Measurements from ENCODE around the gene ASXL3. TPM values are rescaled to one million over a fixed set of nuclear protein-coding genes. Genes with fewer than 3 reads are reported as not detected.

ASXL3 gene
- total and polyA plus RNA-seq, 4 donors, result 0.08 to 16.3 (median 1.8) TPM

GRCh38 chr18:33538418-33539042, 39.5 kb upstream of the ASXL3 start:
- TF ChIP-seq, protein P1, sequence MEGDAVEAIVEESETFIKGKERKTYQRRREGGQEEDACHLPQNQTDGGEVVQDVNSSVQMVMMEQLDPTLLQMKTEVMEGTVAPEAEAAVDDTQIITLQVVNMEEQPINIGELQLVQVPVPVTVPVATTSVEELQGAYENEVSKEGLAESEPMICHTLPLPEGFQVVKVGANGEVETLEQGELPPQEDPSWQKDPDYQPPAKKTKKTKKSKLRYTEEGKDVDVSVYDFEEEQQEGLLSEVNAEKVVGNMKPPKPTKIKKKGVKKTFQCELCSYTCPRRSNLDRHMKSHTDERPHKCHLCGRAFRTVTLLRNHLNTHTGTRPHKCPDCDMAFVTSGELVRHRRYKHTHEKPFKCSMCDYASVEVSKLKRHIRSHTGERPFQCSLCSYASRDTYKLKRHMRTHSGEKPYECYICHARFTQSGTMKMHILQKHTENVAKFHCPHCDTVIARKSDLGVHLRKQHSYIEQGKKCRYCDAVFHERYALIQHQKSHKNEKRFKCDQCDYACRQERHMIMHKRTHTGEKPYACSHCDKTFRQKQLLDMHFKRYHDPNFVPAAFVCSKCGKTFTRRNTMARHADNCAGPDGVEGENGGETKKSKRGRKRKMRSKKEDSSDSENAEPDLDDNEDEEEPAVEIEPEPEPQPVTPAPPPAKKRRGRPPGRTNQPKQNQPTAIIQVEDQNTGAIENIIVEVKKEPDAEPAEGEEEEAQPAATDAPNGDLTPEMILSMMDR (IDR thresholded peaks at IDR 0.05; ENCODE audit: control extremely low read depth, extremely low read depth), result no peak
- DNase-seq (no peak), ATAC-seq (ENCODE audit: insufficient read depth, low FRiP score) (no peak)
- Histone ChIP-seq H3K27ac (ENCODE audit: low read depth in 1 of 2, low read length in 1 of 2) (no peak overlapping the region), H3K9ac (ENCODE audit: insufficient read depth in 1 of 2, low read length in 2 of 2) (no peak overlapping the region), H3K4me1 (ENCODE audit: control insufficient read depth in 5 of 5, insufficient read depth in 5 of 5, low read length in 5 of 5) (peaks cover 0 to 6% (median 4%) of the 10 kb centered on the region in 5 donors), H3K36me3 (ENCODE audit: control insufficient read depth in 4 of 4, insufficient read depth in 4 of 4, low read length in 4 of 4) (no peaks in the 10 kb centered on the region), H3K9me3 (ENCODE audit: control insufficient read depth in 4 of 4, insufficient read depth in 3 of 4, low read length in 3 of 4) (no peaks in the 10 kb centered on the region), H3K27me3 (ENCODE audit: control insufficient read depth in 3 of 3, insufficient read depth in 3 of 3, low read length in 2 of 3) (no peaks in the 10 kb centered on the region), H3K4me3 (no peak overlapping the region)
- WGBS, 2 donors, result 91 to 94% methylated on average over 6 of the region's 6 CpGs

- no peak for ATAC-seq (ENCODE audit: insufficient read depth, low FRiP score)
- TF ChIP-seq, protein P1 (IDR thresholded peaks at IDR 0.05; ENCODE audit: control extremely low read depth, extremely low read depth), result no peak
- no peaks in the 10 kb centered on the region for H3K27me3 ChIP-seq (ENCODE audit: control insufficient read depth in 3 of 3, insufficient read depth in 3 of 3, low read length in 2 of 3)
Observed at GRCh38 chr18:33540392-33540791, 37.6 kb upstream of the ASXL3 start.

DNA sequence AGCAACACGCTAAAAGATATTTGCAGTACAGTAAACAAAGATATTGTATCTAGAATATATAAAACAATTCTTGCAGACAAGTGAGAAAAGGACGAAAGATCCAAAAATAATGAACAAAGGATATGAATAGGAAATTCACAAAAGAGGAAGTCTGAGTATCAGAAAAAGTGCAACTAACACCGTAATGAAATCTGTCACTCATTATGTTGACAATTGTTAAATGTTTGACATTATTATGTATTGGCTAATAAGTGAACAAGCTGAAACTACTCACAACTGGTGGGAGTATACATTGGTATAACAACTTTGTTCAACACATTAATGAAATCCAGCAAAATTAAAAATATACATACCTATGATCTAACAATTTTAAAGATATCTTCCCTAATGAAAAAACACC, 36.7 kb upstream of the ASXL3 start:
- Histone ChIP-seq H3K9ac (ENCODE audit: insufficient read depth in 1 of 2, low read length in 2 of 2) (no peak overlapping the region), H3K36me3 (ENCODE audit: control insufficient read depth in 4 of 4, insufficient read depth in 4 of 4, low read length in 4 of 4) (no peaks in the 10 kb centered on the region), H3K27me3 (ENCODE audit: control insufficient read depth in 3 of 3, insufficient read depth in 3 of 3, low read length in 2 of 3) (no peaks in the 10 kb centered on the region), H3K4me1 (ENCODE audit: control insufficient read depth in 5 of 5, insufficient read depth in 5 of 5, low read length in 5 of 5) (peaks cover 0 to 6% (median 4%) of the 10 kb centered on the region in 5 donors), H3K27ac (ENCODE audit: low read depth in 1 of 2, low read length in 1 of 2) (no peak overlapping the region), H3K9me3 (ENCODE audit: control insufficient read depth in 4 of 4, insufficient read depth in 3 of 4, low read length in 3 of 4) (no peaks in the 10 kb centered on the region), H3K4me3 (no peak overlapping the region)
- WGBS, 2 donors, result 52 to 60% methylated on average over 3 of the region's 3 CpGs
- DNase-seq (no peak), ATAC-seq (ENCODE audit: insufficient read depth, low FRiP score) (no peak)
- TF ChIP-seq, protein P1 (IDR thresholded peaks at IDR 0.05; ENCODE audit: control extremely low read depth, extremely low read depth), result no peak

More at GRCh38 chr18:33540392-33540791, 37.6 kb upstream of the ASXL3 start:
- no peak for DNase-seq
- Histone ChIP-seq H3K36me3 (ENCODE audit: control insufficient read depth in 4 of 4, insufficient read depth in 4 of 4, low read length in 4 of 4) (no peaks in the 10 kb centered on the region), H3K4me1 (ENCODE audit: control insufficient read depth in 5 of 5, insufficient read depth in 5 of 5, low read length in 5 of 5) (peaks cover 0 to 6% (median 4%) of the 10 kb centered on the region in 5 donors), H3K4me3 (no peak overlapping the region), H3K9me3 (ENCODE audit: control insufficient read depth in 4 of 4, insufficient read depth in 3 of 4, low read length in 3 of 4) (no peaks in the 10 kb centered on the region), H3K9ac (ENCODE audit: insufficient read depth in 1 of 2, low read length in 2 of 2) (no peak overlapping the region), H3K27ac (ENCODE audit: low read depth in 1 of 2, low read length in 1 of 2) (no peak overlapping the region)
- WGBS, 2 donors, result 62 to 68% methylated on average over 2 of the region's 2 CpGs

DNA sequence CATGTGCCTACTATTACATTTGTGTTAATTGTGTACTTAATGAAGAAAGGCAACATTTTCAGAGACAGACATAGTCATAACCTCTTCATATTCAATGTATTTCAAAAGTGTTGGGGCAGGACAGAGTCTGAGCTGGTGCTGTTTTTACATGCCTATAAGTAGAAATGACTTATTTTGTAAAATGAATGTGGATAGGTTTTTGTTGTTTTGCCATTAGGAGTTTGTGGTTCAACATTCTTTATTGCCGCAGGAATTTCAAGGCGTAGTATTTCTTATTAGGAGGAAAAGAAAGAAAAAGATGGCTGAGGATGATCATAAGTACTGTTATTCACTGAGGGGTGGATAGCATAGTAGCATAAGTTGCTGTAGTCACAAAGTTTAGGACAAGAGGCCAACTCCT, 21.2 kb upstream of the ASXL3 start:
- WGBS, 2 donors, result 96 to 97% methylated on average over 2 of the region's 2 CpGs
- peaks cover 0 to 14% (median 0%) of the 10 kb centered on the region in 5 donors for H3K4me1 ChIP-seq (ENCODE audit: control insufficient read depth in 5 of 5, insufficient read depth in 5 of 5, low read length in 5 of 5)
- H3K36me3 ChIP-seq (ENCODE audit: control insufficient read depth in 4 of 4, insufficient read depth in 4 of 4, low read length in 4 of 4), result no peaks in the 10 kb centered on the region
- no peak for ATAC-seq (ENCODE audit: insufficient read depth, low FRiP score)
- TF ChIP-seq, protein P1 (IDR thresholded peaks at IDR 0.05; ENCODE audit: control extremely low read depth, extremely low read depth), result no peak
- no peak overlapping the region for H3K9ac ChIP-seq (ENCODE audit: insufficient read depth in 1 of 2, low read length in 2 of 2)
- no peaks in the 10 kb centered on the region for H3K9me3 ChIP-seq (ENCODE audit: control insufficient read depth in 4 of 4, insufficient read depth in 3 of 4, low read length in 3 of 4)
- DNase-seq, result no peak
- no peaks in the 10 kb centered on the region for H3K27me3 ChIP-seq (ENCODE audit: control insufficient read depth in 3 of 3, insufficient read depth in 3 of 3, low read length in 2 of 3)
- no peak overlapping the region for H3K4me3 ChIP-seq
- no peak overlapping the region for H3K27ac ChIP-seq (ENCODE audit: low read depth in 1 of 2, low read length in 1 of 2)
